ENCODE data around the gene SERPINB4.

SERPINB4 gene

DNA sequence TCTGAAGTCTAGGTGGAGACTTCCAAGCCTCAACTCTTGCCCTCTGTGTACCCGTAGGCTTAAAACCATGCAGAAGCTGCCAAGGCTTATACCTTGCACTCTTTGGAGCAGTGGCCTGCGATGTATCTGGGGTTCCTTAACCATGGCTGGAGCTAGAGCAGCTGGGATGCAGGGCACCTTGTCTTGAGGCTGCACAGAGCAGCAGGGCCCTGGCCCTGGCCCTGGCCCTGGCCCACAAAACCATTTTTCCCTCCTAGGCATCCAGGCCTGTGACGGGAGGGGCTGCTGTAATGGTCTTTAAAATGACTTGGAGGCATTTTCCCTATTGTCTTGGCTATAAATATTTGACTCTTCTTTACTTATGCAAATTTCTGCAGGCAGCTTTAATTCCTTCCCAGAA is 19.2 kb downstream of the SERPINB4 start:
- Histone ChIP-seq H3K9ac (ENCODE audit: low read length) (no peak overlapping the region), H3K36me3 (ENCODE audit: control insufficient read depth, insufficient read depth, low read length, severe bottlenecking) (no peaks in the 10 kb centered on the region), H3K4me3 (ENCODE audit: low read length) (no peak overlapping the region), H3K27me3 (replicated peaks; ENCODE audit: control insufficient read depth, insufficient read depth, low read length) (no peaks in the 10 kb centered on the region), H3K4me1 (ENCODE audit: control insufficient read depth, insufficient read depth, low read length) (no peaks in the 10 kb centered on the region), H3K9me3 (ENCODE audit: control insufficient read depth, low read length) (peaks cover 36% of the 10 kb centered on the region)
- DNase-seq (ENCODE audit: low read depth), result no peak

DNA sequence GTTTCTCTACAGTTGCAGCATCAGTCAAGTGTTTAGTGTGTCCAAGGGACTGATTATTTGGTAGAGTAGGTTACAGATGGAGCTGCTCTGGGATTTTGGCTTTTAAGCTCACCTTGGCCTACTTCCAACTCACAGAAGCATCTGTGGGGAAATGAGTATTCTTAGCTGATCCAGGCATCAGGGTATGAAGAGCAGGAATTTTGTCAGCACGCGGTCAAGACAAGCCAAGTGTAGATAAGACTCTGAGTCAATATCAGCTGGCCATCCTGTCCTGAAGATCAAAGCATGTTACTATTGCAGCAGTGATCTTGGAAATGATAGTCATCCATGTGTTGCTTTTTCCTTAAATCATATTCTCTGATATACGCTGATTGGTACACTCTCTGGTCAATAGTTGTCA is 24.4 kb downstream of the SERPINB4 start:
- Histone ChIP-seq H3K9ac (ENCODE audit: low read length) (no peak overlapping the region), H3K4me3 (ENCODE audit: low read length) (no peak overlapping the region), H3K9me3 (ENCODE audit: control insufficient read depth, low read length) (peaks cover 7% of the 10 kb centered on the region), H3K36me3 (ENCODE audit: control insufficient read depth, insufficient read depth, low read length, severe bottlenecking) (no peaks in the 10 kb centered on the region), H3K27me3 (replicated peaks; ENCODE audit: control insufficient read depth, insufficient read depth, low read length) (no peaks in the 10 kb centered on the region), H3K4me1 (ENCODE audit: control insufficient read depth, insufficient read depth, low read length) (no peaks in the 10 kb centered on the region)
- no peak for DNase-seq (ENCODE audit: low read depth)

DNA sequence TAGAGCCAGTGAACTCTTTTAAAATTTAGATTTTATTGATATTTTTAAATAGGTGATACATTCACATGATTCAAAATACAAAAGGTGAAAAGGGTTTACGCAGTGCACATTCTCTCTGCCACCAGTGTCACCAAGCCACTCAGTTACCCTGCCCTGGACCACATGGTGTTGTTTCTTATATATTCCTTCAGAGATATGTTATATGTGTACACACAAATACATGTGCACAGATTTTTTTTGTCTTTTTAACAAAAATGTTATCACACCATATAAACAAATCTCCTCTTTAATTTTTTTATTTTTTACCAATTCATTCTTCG is 26.2 kb downstream of the SERPINB4 start:
- no peaks in the 10 kb centered on the region for H3K36me3 ChIP-seq (ENCODE audit: control insufficient read depth, insufficient read depth, low read length, severe bottlenecking)
- no peaks in the 10 kb centered on the region for H3K4me1 ChIP-seq (ENCODE audit: control insufficient read depth, insufficient read depth, low read length)
- H3K27me3 ChIP-seq (replicated peaks; ENCODE audit: control insufficient read depth, insufficient read depth, low read length), result peaks cover 9% of the 10 kb centered on the region
- no peaks in the 10 kb centered on the region for H3K9me3 ChIP-seq (ENCODE audit: control insufficient read depth, low read length)
- no peak overlapping the region for H3K9ac ChIP-seq (ENCODE audit: low read length)
- no peak overlapping the region for H3K4me3 ChIP-seq (ENCODE audit: low read length)
- no peak for DNase-seq (ENCODE audit: low read depth)

DNA sequence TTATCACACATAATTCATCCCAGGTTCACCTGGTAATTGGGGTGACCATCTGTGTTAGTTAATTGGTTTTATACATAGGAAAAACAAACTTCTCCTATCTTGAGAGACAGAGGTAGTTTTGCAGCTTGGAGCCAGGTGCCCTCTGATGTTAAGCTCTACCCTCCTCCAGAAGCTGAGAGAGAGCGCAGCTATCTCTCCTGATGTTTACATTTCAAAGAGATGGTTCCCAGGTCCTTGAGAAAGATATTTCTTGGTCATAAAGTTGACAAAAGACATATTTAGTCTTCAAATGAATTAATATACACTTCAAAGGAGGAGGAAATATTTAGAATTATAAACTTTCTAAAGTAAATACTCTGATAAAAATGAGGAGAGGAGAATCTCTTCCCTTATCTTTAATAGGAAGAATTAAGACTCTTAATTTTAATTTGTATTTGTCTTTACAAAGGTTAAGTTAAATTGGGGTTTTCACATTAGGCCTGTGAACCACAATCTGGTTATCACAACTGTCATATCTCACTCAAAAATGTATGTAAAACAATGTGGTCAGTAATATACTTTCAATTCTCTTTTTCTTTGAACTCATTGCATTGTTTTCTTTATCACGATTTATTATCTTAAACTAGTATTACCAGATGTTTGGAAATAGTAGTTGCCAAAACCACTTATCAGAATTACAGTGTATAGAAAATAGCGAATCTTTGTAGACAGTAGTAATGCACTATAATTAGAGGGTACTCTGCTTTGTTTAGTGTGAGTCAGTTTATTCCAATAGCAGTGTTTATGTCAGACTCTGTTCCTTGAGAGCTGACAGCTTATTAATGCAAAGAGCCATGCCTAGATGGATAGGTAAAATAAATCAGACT is 26.8 kb downstream of the SERPINB4 start:
- Histone ChIP-seq H3K27me3 (replicated peaks; ENCODE audit: control insufficient read depth, insufficient read depth, low read length) (peaks cover 9% of the 10 kb centered on the region), H3K9ac (ENCODE audit: low read length) (no peak overlapping the region), H3K4me1 (ENCODE audit: control insufficient read depth, insufficient read depth, low read length) (no peaks in the 10 kb centered on the region), H3K4me3 (ENCODE audit: low read length) (no peak overlapping the region), H3K36me3 (ENCODE audit: control insufficient read depth, insufficient read depth, low read length, severe bottlenecking) (no peaks in the 10 kb centered on the region), H3K9me3 (ENCODE audit: control insufficient read depth, low read length) (no peaks in the 10 kb centered on the region)
- DNase-seq (ENCODE audit: low read depth), result no peak

DNA sequence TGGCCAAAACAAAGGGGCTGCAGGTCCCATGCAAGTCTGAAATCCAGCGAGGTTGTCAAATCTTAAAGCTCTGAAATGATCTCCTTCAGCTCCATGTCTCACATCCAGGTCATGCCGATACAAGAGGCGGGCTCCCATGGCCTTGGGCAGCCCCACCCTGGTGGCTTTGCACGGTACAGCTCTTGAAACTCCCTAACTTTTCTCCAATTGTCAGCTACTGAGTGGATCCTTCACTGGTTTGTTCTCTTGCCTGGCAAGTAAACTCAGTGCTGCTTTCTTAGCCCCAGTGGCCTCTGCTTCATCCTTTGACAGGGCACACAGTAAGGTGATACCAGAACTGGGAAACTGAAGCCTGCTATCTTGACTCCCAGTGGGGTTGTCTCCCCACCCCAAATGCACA is 30.6 kb downstream of the SERPINB4 start:
- peaks cover 9% of the 10 kb centered on the region for H3K27me3 ChIP-seq (replicated peaks; ENCODE audit: control insufficient read depth, insufficient read depth, low read length)
- no peaks in the 10 kb centered on the region for H3K9me3 ChIP-seq (ENCODE audit: control insufficient read depth, low read length)
- H3K4me1 ChIP-seq (ENCODE audit: control insufficient read depth, insufficient read depth, low read length), result no peaks in the 10 kb centered on the region
- no peak for DNase-seq (ENCODE audit: low read depth)
- no peaks in the 10 kb centered on the region for H3K36me3 ChIP-seq (ENCODE audit: control insufficient read depth, insufficient read depth, low read length, severe bottlenecking)
- no peak overlapping the region for H3K9ac ChIP-seq (ENCODE audit: low read length)
- H3K4me3 ChIP-seq (ENCODE audit: low read length), result no peak overlapping the region

DNA sequence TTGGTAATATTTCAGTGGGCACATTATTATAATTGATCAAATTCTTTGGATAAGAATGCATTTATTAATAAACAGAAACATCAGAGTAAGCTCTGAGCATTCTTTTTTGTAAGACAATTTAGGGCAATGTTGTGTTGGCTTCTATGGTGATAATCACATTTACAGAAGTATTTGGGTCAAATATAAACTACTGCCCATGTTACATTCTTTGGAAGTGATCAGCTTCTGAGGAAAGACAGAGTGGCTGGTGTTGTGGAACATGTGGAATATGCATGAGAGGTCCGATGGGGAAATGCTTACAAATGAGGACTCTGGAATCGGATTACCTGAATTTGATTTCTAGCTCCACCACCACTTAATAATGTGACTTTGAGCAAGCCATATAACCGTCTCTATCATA is 37.5 kb downstream of the SERPINB4 start:
- no peaks in the 10 kb centered on the region for H3K4me1 ChIP-seq (ENCODE audit: control insufficient read depth, insufficient read depth, low read length)
- H3K36me3 ChIP-seq (ENCODE audit: control insufficient read depth, insufficient read depth, low read length, severe bottlenecking), result no peaks in the 10 kb centered on the region
- peak; percentile 58 for DNase-seq (ENCODE audit: low read depth)
- H3K9me3 ChIP-seq (ENCODE audit: control insufficient read depth, low read length), result no peaks in the 10 kb centered on the region
- H3K4me3 ChIP-seq (ENCODE audit: low read length), result no peak overlapping the region
- H3K9ac ChIP-seq (ENCODE audit: low read length), result no peak overlapping the region
- H3K27me3 ChIP-seq (replicated peaks; ENCODE audit: control insufficient read depth, insufficient read depth, low read length), result no peaks in the 10 kb centered on the region

DNA sequence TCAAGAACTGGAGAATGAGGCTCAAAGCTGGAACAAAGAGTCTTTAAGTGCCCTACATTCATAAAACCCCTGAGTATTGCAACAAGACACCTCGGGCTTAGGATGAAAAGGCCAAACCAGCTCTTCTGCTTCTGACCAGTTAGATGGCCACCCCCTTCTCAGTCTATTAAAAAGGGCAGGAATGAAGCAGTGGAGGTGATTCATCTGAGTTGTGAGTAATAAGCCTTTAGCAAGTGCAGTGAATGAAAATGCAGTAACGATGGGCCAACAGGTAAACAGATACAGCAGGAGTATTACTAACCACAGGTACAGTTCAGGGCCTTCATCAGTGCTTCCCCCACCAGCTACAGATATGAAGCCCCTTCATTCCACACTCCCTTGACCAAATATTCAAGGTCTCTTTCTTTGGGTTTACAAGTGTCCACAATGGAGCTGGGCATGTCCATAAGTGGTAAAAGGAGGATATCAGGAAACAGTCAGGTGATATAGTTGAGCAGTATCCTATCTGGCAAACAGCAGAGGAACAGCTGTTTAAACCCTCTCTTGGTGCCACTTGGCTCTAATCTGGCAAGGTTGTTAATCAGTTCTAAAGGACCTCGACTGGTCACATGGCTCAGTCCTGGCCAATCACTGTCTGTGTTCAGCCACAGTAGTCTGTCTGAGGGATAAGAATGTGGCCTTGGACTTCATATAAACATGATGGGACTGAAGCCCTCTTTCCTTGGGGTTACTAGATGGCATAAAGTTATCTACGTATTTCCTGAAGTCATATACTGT is 39.1 kb downstream of the SERPINB4 start:
- Histone ChIP-seq H3K4me3 (ENCODE audit: low read length) (no peak overlapping the region), H3K9me3 (ENCODE audit: control insufficient read depth, low read length) (no peaks in the 10 kb centered on the region), H3K9ac (ENCODE audit: low read length) (no peak overlapping the region), H3K4me1 (ENCODE audit: control insufficient read depth, insufficient read depth, low read length) (no peaks in the 10 kb centered on the region), H3K36me3 (ENCODE audit: control insufficient read depth, insufficient read depth, low read length, severe bottlenecking) (no peaks in the 10 kb centered on the region), H3K27me3 (replicated peaks; ENCODE audit: control insufficient read depth, insufficient read depth, low read length) (no peaks in the 10 kb centered on the region)
- DNase-seq (ENCODE audit: low read depth), result peak; percentile 3

DNA sequence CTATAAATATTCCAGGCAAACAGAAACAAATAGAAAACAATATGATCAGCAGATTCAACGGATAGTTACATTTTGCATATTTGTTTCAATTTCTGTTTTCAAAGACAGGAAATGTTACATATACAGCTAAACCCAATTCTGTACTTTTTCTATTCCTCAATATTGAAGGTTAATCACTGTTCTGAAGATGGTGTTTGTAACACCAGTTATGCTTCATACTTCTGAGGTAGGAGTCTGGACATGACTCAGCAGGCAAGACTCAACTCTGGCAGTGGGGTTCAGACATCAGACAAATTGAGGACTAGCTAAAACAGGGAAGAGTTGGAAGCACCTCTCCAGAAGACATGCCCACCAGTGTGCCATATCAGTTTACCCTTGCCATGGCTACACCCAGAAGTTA is 40.3 kb downstream of the SERPINB4 start:
- H3K4me1 ChIP-seq (ENCODE audit: control insufficient read depth, insufficient read depth, low read length), result no peaks in the 10 kb centered on the region
- DNase-seq (ENCODE audit: low read depth), result peak; percentile 43
- H3K27me3 ChIP-seq (replicated peaks; ENCODE audit: control insufficient read depth, insufficient read depth, low read length), result no peaks in the 10 kb centered on the region
- no peak overlapping the region for H3K4me3 ChIP-seq (ENCODE audit: low read length)
- no peak overlapping the region for H3K9ac ChIP-seq (ENCODE audit: low read length)
- H3K9me3 ChIP-seq (ENCODE audit: control insufficient read depth, low read length), result no peaks in the 10 kb centered on the region
- H3K36me3 ChIP-seq (ENCODE audit: control insufficient read depth, insufficient read depth, low read length, severe bottlenecking), result no peaks in the 10 kb centered on the region

DNA sequence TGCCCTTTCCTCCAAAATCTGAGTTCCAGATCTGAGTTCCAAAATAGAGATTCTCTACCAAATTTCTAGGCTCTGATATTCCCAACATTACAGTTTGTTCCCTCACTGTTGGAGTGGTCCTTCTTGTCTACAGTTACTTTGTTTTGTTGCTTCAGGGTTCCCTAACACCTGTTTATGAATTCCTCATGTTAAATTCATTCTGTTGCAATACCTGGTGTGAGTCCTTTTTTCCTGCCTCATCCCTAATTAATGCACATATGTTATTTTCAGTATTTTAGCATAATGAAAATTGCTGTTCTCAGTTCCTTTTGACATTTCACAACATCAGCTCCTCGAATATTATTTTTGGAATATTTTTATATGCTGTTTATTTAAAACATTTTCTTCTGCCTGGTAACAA is 40.7 kb downstream of the SERPINB4 start:
- Histone ChIP-seq H3K9me3 (ENCODE audit: control insufficient read depth, low read length) (no peaks in the 10 kb centered on the region), H3K4me3 (ENCODE audit: low read length) (no peak overlapping the region), H3K27me3 (replicated peaks; ENCODE audit: control insufficient read depth, insufficient read depth, low read length) (no peaks in the 10 kb centered on the region), H3K4me1 (ENCODE audit: control insufficient read depth, insufficient read depth, low read length) (no peaks in the 10 kb centered on the region), H3K9ac (ENCODE audit: low read length) (no peak overlapping the region), H3K36me3 (ENCODE audit: control insufficient read depth, insufficient read depth, low read length, severe bottlenecking) (no peaks in the 10 kb centered on the region)
- DNase-seq (ENCODE audit: low read depth), result no peak

DNA sequence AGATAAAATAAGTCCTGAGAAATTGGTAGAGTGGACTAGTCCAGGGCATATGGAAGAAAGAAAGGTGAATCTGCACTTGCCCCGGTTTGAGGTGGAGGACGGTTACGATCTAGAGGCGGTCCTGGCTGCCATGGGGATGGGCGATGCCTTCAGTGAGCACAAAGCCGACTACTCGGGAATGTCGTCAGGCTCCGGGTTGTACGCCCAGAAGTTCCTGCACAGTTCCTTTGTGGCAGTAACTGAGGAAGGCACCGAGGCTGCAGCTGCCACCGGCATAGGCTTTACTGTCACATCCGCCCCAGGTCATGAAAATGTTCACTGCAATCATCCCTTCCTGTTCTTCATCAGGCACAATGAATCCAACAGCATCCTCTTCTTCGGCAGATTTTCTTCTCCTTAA is 47.1 kb downstream of the SERPINB4 start:
- Histone ChIP-seq H3K36me3 (ENCODE audit: control insufficient read depth, insufficient read depth, low read length, severe bottlenecking) (no peaks in the 10 kb centered on the region), H3K9ac (ENCODE audit: low read length) (no peak overlapping the region), H3K9me3 (ENCODE audit: control insufficient read depth, low read length) (no peaks in the 10 kb centered on the region), H3K4me1 (ENCODE audit: control insufficient read depth, insufficient read depth, low read length) (peaks cover 2% of the 10 kb centered on the region), H3K27me3 (replicated peaks; ENCODE audit: control insufficient read depth, insufficient read depth, low read length) (no peaks in the 10 kb centered on the region), H3K4me3 (ENCODE audit: low read length) (no peak overlapping the region)
- DNase-seq (ENCODE audit: low read depth), result no peak

DNA sequence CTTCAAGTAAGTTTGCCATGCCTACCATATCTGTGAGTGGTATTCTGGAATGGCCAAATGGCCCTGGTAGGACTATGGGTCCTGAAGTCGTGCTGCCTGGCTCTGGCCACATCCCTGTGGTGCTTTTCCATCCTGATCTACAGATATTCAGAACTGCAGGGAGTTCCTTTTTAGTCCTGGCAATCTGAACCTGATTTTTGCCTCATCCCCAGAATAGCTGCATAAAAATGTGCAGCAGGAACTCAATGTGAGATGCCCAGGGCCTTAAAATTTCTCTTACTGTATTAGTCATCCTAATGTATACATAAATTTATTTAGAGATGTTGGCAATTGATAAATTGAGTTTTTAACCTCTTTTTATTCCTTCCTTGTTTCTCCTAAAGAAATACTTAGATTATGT is 51.6 kb downstream of the SERPINB4 start:
- no peaks in the 10 kb centered on the region for H3K9me3 ChIP-seq (ENCODE audit: control insufficient read depth, low read length)
- no peak overlapping the region for H3K4me3 ChIP-seq (ENCODE audit: low read length)
- H3K36me3 ChIP-seq (ENCODE audit: control insufficient read depth, insufficient read depth, low read length, severe bottlenecking), result no peaks in the 10 kb centered on the region
- DNase-seq (ENCODE audit: low read depth), result no peak
- no peaks in the 10 kb centered on the region for H3K27me3 ChIP-seq (replicated peaks; ENCODE audit: control insufficient read depth, insufficient read depth, low read length)
- peaks cover 14% of the 10 kb centered on the region for H3K4me1 ChIP-seq (ENCODE audit: control insufficient read depth, insufficient read depth, low read length)
- no peak overlapping the region for H3K9ac ChIP-seq (ENCODE audit: low read length)

All from adipocyte (in vitro differentiated cells).